SU-DHL-6 (cell line): ENCODE measurements around the gene CDK19.

Source experiments
- H2AFZ ChIP-seq: fragments of 200-600 bp; sonication (generic); 2 replicates; pipeline ENCODE4 v1.6.1; 2014; ENCODE audit warnings: low read depth, mild to moderate bottlenecking, moderate library complexity, mixed read lengths, antibody characterized with exemption, low read length; ENCODE audit not compliant: severe bottlenecking
- H3F3A ChIP-seq: fragments of 200-600 bp; shearing (Covaris generic); 2 replicates; pipeline ENCODE4 v1.6.0; 2016; ENCODE audit warnings: antibody characterized with exemption, mild to moderate bottlenecking; ENCODE audit not compliant: insufficient read depth
- H3K27ac ChIP-seq: fragments of 200-600 bp; sonication (generic); 2 replicates; pipeline ENCODE4 v1.5.1; 2016; ENCODE audit warnings: low read depth, mild to moderate bottlenecking, low read length, moderate library complexity, mixed read lengths
- H3K27me3 ChIP-seq: fragments of 200-600 bp; sonication (generic), shearing (Covaris generic); 2 replicates; pipeline ENCODE4 v1.6.0; 2014; ENCODE audit warnings: mild to moderate bottlenecking, low read length
- H3K36me3 ChIP-seq: fragments of 200-600 bp; sonication (generic); 2 replicates; pipeline ENCODE4 v1.6.1; 2014; ENCODE audit warnings: mild to moderate bottlenecking, low read length, mixed read lengths
- H3K4me2 ChIP-seq: fragments of 300-600, 200-600 bp; shearing (Covaris generic), sonication (generic); 2 replicates; pipeline ENCODE4 v1.6.0; 2014; ENCODE audit warnings: low read length, low read depth, mild to moderate bottlenecking; ENCODE audit not compliant: poor library complexity, severe bottlenecking
- H3K4me3 ChIP-seq: fragments of 200-600 bp; sonication (generic); 2 replicates; pipeline ENCODE4 v1.5.1; 2014; ENCODE audit warnings: antibody characterized with exemption, low read length, mild to moderate bottlenecking, mixed read lengths; ENCODE audit not compliant: insufficient read depth, poor library complexity, severe bottlenecking
- H3K79me2 ChIP-seq: fragments of 200-600 bp; sonication (generic); 2 replicates; pipeline ENCODE4 v1.6.1; 2014; ENCODE audit warnings: mild to moderate bottlenecking, low read length, moderate library complexity; ENCODE audit not compliant: insufficient read depth
- H3K9ac ChIP-seq: fragments of 200-600 bp; sonication (generic); 2 replicates; pipeline ENCODE4 v1.7.0; 2014; ENCODE audit warnings: mild to moderate bottlenecking, low read length
- H3K9me2 ChIP-seq: fragments of 200-600 bp; sonication (generic); replicated peaks from 2 replicates; pipeline ENCODE4 v1.6.1; 2014; ENCODE audit warnings: low read length; ENCODE audit not compliant: insufficient read depth
- H3K9me3 ChIP-seq: fragments of 200-600 bp; sonication (generic); 2 replicates; pipeline ENCODE4 v1.6.1; 2014; ENCODE audit warnings: low read length, mixed read lengths; ENCODE audit not compliant: insufficient read depth
- H4K20me1 ChIP-seq: fragments of 200-600 bp; sonication (generic); 2 replicates; pipeline ENCODE4 v1.6.1; 2014; ENCODE audit warnings: low read depth, mild to moderate bottlenecking, antibody characterized with exemption, low read length, moderate library complexity, mixed read lengths
- CTCF ChIP-seq: fragments of 200-600 bp; sonication (generic); IDR thresholded peaks from one replicate; pipeline ENCODE4 v1.5.1; 2017; ENCODE audit warnings: antibody characterized with exemption, mild to moderate bottlenecking, low read length, moderate library complexity; ENCODE audit not compliant: insufficient read depth, poor library complexity, severe bottlenecking
- EZH2phosphoT487 ChIP-seq: fragments of 200-600 bp; sonication (generic), shearing (Covaris generic); conservative IDR thresholded peaks from 2 replicates; pipeline ENCODE4 v1.6.1; 2018; ENCODE audit warnings: mild to moderate bottlenecking, antibody characterized with exemption, low read length, moderate library complexity, mixed read lengths

CDK19 gene

GRCh38 chr6:110828396-110828795 is 13.1 kb upstream of the CDK19 start:
- Histone ChIP-seq H3K27ac (no peak overlapping the region), H3K79me2 (no peaks in the 10 kb centered on the region), H3K4me3 (no peak overlapping the region), H3K4me2 (no peak overlapping the region), H3K9me2 (no peaks in the 10 kb centered on the region), H4K20me1 (no peaks in the 10 kb centered on the region), H2AFZ (no peak overlapping the region), H3F3A (no peaks in the 10 kb centered on the region), H3K9ac (no peak overlapping the region), H3K27me3 (no peaks in the 10 kb centered on the region), H3K9me3 (no peaks in the 10 kb centered on the region), H3K36me3 (no peaks in the 10 kb centered on the region)
- TF ChIP-seq CTCF (no peak), EZH2phosphoT487 (no peak)

GRCh38 chr6:110826236-110827129 is 11.2 kb upstream of the CDK19 start:
- no peaks in the 10 kb centered on the region for H3K79me2 ChIP-seq
- no peak overlapping the region for H2AFZ ChIP-seq
- H4K20me1 ChIP-seq, result no peaks in the 10 kb centered on the region
- H3K36me3 ChIP-seq, result no peaks in the 10 kb centered on the region
- no peaks in the 10 kb centered on the region for H3K9me3 ChIP-seq
- no peak overlapping the region for H3K4me2 ChIP-seq
- TF ChIP-seq EZH2phosphoT487 (no peak), CTCF (no peak)
- no peak overlapping the region for H3K27ac ChIP-seq
- H3K4me3 ChIP-seq, result no peak overlapping the region
- H3F3A ChIP-seq, result no peaks in the 10 kb centered on the region
- no peak overlapping the region for H3K9ac ChIP-seq
- no peaks in the 10 kb centered on the region for H3K9me2 ChIP-seq
- no peaks in the 10 kb centered on the region for H3K27me3 ChIP-seq

DNA sequence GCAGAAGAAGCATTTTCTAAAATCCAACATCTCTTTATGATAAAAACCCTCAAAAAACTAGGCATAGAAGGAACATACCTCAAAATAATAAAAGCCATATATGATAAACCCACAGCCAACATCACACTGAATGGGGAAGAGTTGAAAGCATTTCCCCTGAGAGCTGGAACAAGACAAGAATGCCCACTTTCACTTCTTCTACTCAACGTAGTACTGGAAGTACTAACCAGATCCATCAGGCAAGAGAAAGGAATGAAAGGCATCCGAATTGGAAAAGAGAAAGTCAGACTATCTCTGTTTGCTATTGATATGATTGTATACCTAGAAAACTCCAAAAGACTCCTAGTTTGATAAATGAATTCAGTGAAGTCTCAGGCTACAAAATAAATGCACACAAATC is 7.9 kb upstream of the CDK19 start:
- Histone ChIP-seq H4K20me1 (no peaks in the 10 kb centered on the region), H3K79me2 (no peaks in the 10 kb centered on the region), H2AFZ (no peak overlapping the region), H3K36me3 (no peaks in the 10 kb centered on the region), H3F3A (no peaks in the 10 kb centered on the region), H3K4me3 (no peak overlapping the region), H3K27me3 (no peaks in the 10 kb centered on the region), H3K27ac (no peak overlapping the region), H3K9ac (no peak overlapping the region), H3K9me3 (no peaks in the 10 kb centered on the region), H3K4me2 (no peak overlapping the region), H3K9me2 (no peaks in the 10 kb centered on the region)
- no peak for TF ChIP-seq CTCF
- TF ChIP-seq EZH2phosphoT487, result no peak
